Renal pelvis (tissue), 4 donors: ENCODE results near the gene TGIF2. TPM values are rescaled to one million over a fixed set of nuclear protein-coding genes. Genes with fewer than 3 reads are reported as not detected.

ENCODE experiments used
- DNase-seq: peaks from one replicate; pipeline ENCODE4 v3.0.0-alpha.2; 2013
- polyA plus RNA-seq, 3 donors: library from polyadenylated mRNA; unstranded; fragments of 120-200 nt; gene quantifications; one replicate each; pipeline ENCODE4 v1.2.1, GENCODE V29; 2013; ENCODE audit not compliant: insufficient read length in 3 of 3

Gene TGIF2
- polyA plus RNA-seq, 3 donors = 56.4 to 65.0 (median 57.0) TPM

- DNase-seq = no peak
Measured at GRCh38 chr20:36572701-36573102, 695 bp upstream of the TGIF2 start.

GRCh38 chr20:36573798-36574365 is 485 bp downstream of the TGIF2 start:
- DNase-seq = no peak

GRCh38 chr20:36574366-36575135 is 1.2 kb downstream of the TGIF2 start:
- DNase-seq = peak; percentile 88

GRCh38 chr20:36576081-36576445 is 2.7 kb downstream of the TGIF2 start:
- no peak for DNase-seq

GRCh38 chr20:36578356-36579041 is 5.1 kb downstream of the TGIF2 start:
- DNase-seq = no peak

- DNase-seq = no peak
Measured at GRCh38 chr20:36579996-36580545, 6.7 kb downstream of the TGIF2 start.

GRCh38 chr20:36582322-36582721 is 8.9 kb downstream of the TGIF2 start:
- no peak for DNase-seq

- DNase-seq = no peak
Measured at GRCh38 chr20:36582821-36583220, 9.4 kb downstream of the TGIF2 start.

- no peak for DNase-seq
Measured at GRCh38 chr20:36584018-36584481, 10.7 kb downstream of the TGIF2 start.

GRCh38 chr20:36585410-36586125 is 12.2 kb downstream of the TGIF2 start:
- DNase-seq = no peak

- DNase-seq = no peak
Measured at GRCh38 chr20:36587388-36588070, 14.1 kb downstream of the TGIF2 start.

- no peak for DNase-seq
Measured at GRCh38 chr20:36591281-36591680, 17.9 kb downstream of the TGIF2 start.

- DNase-seq = no peak
Measured at GRCh38 chr20:36591854-36592641, 18.7 kb downstream of the TGIF2 start.

GRCh38 chr20:36593347-36593929 is 20.0 kb downstream of the TGIF2 start:
- DNase-seq = no peak

GRCh38 chr20:36599912-36600345 is 26.5 kb downstream of the TGIF2 start:
- no peak for DNase-seq

GRCh38 chr20:36601540-36601939 is 28.1 kb downstream of the TGIF2 start:
- no peak for DNase-seq

- no peak for DNase-seq
Measured at GRCh38 chr20:36604952-36605398, 31.6 kb downstream of the TGIF2 start.

GRCh38 chr20:36605399-36606157 is 32.2 kb downstream of the TGIF2 start, which contains the start of gene RAB5IF:
TSS of gene RAB5IF (plus strand) at chr20:36605779. CDS start at chr20:36605952, 173 bp downstream.
- peak; percentile 99 for DNase-seq
